Stomach (tissue), 9 donors: ENCODE data around the gene ACTL6B. TPM values are rescaled to one million over a fixed set of nuclear protein-coding genes. Genes with fewer than 3 reads are reported as not detected.

Experiments used
- DNase-seq, 2 donors: peaks; one replicate each; pipeline versions ENCODE4 v3.0.0 to v3.0.0-alpha.2; 2013 to 2019
- H3K27ac ChIP-seq, 5 donors: fragments of 200-600 bp in 4 of 5; sonication (generic) in 4 of 5; one replicate each; pipeline ENCODE4 v1.5.1; 2013 to 2019; ENCODE audit warnings: mild to moderate bottlenecking in 1 of 5, moderate library complexity in 1 of 5
- H3K27me3 ChIP-seq, 3 donors: fragments of 200-600 bp; sonication (generic); one replicate each; pipeline ENCODE4 v1.5.1; 2017 to 2019; ENCODE audit warnings: mixed run types in 1 of 3
- H3K36me3 ChIP-seq, 4 donors: fragments of 200-600 bp; sonication (generic); 1 replicate in 3 of 4; 2 replicates in 1 of 4; pipeline ENCODE4 v1.5.1; 2016 to 2019
- H3K4me1 ChIP-seq, 4 donors: fragments of 200-600 bp; sonication (generic); one replicate each; pipeline ENCODE4 v1.5.1; 2016 to 2019
- H3K4me3 ChIP-seq, 4 donors: fragments of 200-600 bp; sonication (generic) in 3 of 4; one replicate each; pipeline ENCODE4 v1.5.1; 2016 to 2019; ENCODE audit warnings: mild to moderate bottlenecking in 1 of 4
- H3K9me3 ChIP-seq, 4 donors: fragments of 200-600 bp; sonication (generic); one replicate each; pipeline ENCODE4 v1.5.1; 2016 to 2019
- EP300 ChIP-seq: sonication (generic); formaldehyde crosslinking; IDR thresholded peaks from one replicate; pipeline ENCODE4 v1.6.1; 2017; ENCODE audit warnings: antibody characterized with exemption
- POLR2A ChIP-seq, 4 donors: fragments of 450-650 bp; IDR thresholded peaks; one replicate each; pipeline ENCODE4 v1.6.1; 2016; ENCODE audit warnings: antibody characterized with exemption in 4 of 4, control low read depth in 2 of 4, mild to moderate bottlenecking in 1 of 4, moderate library complexity in 1 of 4
- POLR2AphosphoS5 ChIP-seq, 3 donors: sonication (generic); formaldehyde crosslinking; IDR thresholded peaks; one replicate each; pipeline ENCODE4 v1.6.1; 2016; ENCODE audit warnings: antibody characterized with exemption in 3 of 3
- WGBS, 5 donors: extraction: QIAGEN DNeasy Blood & Tissue Kit in 3 of 5; methylation state at CpG; one replicate each; pipeline versions ENCODE4 v1.1.5 to v1.1.7; 2013 to 2018; 5-methylcytosine and 5-hydroxymethylcytosine counted together
- intact Hi-C: fragments of 100-400 bp; cut with DNase I; formaldehyde crosslinking; loops from one replicate; pipeline ENCODE4 v1.15.1; 2023; ENCODE audit warnings: low total_unique reads
- polyA plus RNA-seq, 3 donors: library from polyadenylated mRNA; stranded (reverse); fragments of 200-250 nt; gene quantifications; one replicate each; pipeline ENCODE4 v1.2.3, GENCODE V29; 2013
- total RNA-seq, 5 donors: library from RNA; depleted of rRNA; stranded (reverse); fragments of >200 nt; gene quantifications; one replicate each; pipeline versions ENCODE4 v1.1.0 to v1.2.3, GENCODE V29; 2014 to 2016
- TF ChIP-seq, protein P1 (sequence below), 7 experiments: fragments of 450-650 bp in 4 of 7; fragments of 200-600 bp in 3 of 7; sonication (generic) in 3 of 7; IDR thresholded peaks; one replicate each; pipeline ENCODE4 v1.5.1; 2016 to 2019; ENCODE audit warnings: antibody characterized with exemption in 7 of 7, control low read depth in 2 of 7, mild to moderate bottlenecking in 1 of 7
- donor health status: healthy with polysubstance abuse.
- donor health status: Bipolar disorder and iron deficiency.
- donor health status: healthy.

The ACTL6B gene
- total and polyA plus RNA-seq, 8 donors: 0.25 to 1.4 (median 0.43) TPM; not detected in 3

DNA sequence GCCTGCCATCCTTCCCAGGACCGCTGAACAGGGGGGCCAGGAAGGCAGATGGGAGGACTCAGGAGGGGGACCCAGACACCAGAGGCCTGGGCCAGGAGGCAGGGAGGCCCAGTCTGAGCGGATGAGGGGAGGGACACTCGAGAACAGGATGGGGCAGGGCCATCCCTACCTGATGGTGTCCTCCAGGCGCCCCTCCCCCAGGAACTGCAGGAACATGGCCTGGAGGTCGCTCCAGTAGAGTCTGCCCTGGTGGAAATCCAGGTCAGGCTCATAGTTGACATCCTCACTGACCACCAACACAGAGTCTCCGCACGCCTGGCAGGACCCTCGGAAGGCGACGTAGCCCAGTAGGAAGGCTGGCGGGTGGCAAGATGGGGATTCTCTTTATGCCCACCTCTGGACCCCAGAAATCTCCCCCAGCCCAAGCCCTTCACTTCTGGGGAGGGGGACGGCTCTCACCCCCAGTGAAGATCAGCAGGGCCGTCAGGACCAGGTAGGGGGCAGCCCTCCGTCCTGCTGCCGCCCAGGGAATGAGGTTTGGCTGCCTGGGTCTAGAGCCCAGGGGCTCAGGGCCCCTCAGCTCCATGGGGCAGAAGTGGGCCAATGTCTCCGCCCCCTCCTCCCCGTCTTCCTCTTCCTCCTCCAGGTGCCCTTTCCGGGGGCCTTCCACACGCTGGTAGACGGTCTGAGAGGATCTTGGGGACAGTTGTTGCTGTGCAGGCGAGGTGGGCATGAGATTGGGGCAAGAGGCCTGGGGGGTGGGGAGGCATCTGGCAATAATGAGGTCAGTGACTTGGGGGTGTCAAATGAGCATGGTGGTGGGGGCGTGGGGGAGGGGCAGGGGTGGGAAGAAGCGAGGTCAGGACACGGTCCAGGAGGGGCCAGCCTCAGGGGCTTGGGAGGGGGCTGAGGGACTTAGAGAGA is 15.5 kb downstream of the ACTL6B start:
- Histone ChIP-seq H3K27ac (no peak overlapping the region), H3K27me3 (peaks cover 0 to 46% (median 18%) of the 10 kb centered on the region in 3 donors), H3K4me3 (no peak overlapping the region), H3K36me3 (no peaks in the 10 kb centered on the region), H3K4me1 (peaks cover 0 to 7% (median 6%) of the 10 kb centered on the region in 4 donors), H3K9me3 (no peaks in the 10 kb centered on the region)
- TF ChIP-seq POLR2AphosphoS5 (IDR thresholded peaks at IDR 0.05) (no peak), EP300 (no peak), POLR2A (IDR thresholded peaks at IDR 0.05) (no peak)
- TF ChIP-seq, protein P1, sequence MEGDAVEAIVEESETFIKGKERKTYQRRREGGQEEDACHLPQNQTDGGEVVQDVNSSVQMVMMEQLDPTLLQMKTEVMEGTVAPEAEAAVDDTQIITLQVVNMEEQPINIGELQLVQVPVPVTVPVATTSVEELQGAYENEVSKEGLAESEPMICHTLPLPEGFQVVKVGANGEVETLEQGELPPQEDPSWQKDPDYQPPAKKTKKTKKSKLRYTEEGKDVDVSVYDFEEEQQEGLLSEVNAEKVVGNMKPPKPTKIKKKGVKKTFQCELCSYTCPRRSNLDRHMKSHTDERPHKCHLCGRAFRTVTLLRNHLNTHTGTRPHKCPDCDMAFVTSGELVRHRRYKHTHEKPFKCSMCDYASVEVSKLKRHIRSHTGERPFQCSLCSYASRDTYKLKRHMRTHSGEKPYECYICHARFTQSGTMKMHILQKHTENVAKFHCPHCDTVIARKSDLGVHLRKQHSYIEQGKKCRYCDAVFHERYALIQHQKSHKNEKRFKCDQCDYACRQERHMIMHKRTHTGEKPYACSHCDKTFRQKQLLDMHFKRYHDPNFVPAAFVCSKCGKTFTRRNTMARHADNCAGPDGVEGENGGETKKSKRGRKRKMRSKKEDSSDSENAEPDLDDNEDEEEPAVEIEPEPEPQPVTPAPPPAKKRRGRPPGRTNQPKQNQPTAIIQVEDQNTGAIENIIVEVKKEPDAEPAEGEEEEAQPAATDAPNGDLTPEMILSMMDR (IDR thresholded peaks at IDR 0.05): no peak
- DNase-seq: no peak
- 61 to 72% (median 66%) methylated on average over 17 to 24 of the region's 24 CpGs for WGBS, 5 donors
- intact Hi-C loops: no loop called here

DNA sequence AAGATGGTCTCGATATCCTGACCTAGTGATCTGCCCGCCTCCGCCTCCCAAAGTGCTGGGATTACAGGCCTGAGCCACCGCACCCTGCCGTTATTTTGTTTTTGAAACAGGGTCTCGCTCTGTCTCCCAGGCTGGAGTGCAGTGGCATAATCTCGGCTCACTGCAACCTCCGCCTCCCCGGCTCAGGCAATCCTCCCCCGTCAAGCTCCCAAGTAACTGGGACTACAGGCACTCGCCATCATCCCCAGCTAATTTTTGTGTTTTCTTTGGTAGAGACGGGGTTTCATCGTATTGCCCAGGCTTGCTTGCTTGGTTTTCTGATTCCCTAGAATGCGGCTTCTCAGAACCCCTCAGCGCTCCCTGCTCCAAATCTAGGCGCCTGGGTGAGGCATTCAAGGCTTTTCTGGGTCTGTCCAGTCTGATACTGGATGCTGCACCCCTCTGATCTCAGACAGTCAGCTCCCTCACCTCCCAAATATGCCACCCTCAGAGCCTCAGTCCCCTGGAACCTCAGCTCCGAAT is 16.2 kb downstream of the ACTL6B start:
- TF ChIP-seq POLR2A (IDR thresholded peaks at IDR 0.05) (no peak), POLR2AphosphoS5 (IDR thresholded peaks at IDR 0.05) (no peak), EP300 (no peak)
- TF ChIP-seq, protein P1 (IDR thresholded peaks at IDR 0.05): no peak
- Histone ChIP-seq H3K9me3 (no peaks in the 10 kb centered on the region), H3K4me1 (peaks cover 0 to 7% (median 6%) of the 10 kb centered on the region in 4 donors), H3K36me3 (no peaks in the 10 kb centered on the region), H3K27me3 (peaks cover 0 to 43% (median 18%) of the 10 kb centered on the region in 3 donors), H3K4me3 (no peak overlapping the region), H3K27ac (no peak overlapping the region)
- WGBS, 5 donors: 80 to 86% (median 84%) methylated on average over 17 of the region's 17 CpGs
- intact Hi-C loops: no loop called here
- no peak for DNase-seq

DNA sequence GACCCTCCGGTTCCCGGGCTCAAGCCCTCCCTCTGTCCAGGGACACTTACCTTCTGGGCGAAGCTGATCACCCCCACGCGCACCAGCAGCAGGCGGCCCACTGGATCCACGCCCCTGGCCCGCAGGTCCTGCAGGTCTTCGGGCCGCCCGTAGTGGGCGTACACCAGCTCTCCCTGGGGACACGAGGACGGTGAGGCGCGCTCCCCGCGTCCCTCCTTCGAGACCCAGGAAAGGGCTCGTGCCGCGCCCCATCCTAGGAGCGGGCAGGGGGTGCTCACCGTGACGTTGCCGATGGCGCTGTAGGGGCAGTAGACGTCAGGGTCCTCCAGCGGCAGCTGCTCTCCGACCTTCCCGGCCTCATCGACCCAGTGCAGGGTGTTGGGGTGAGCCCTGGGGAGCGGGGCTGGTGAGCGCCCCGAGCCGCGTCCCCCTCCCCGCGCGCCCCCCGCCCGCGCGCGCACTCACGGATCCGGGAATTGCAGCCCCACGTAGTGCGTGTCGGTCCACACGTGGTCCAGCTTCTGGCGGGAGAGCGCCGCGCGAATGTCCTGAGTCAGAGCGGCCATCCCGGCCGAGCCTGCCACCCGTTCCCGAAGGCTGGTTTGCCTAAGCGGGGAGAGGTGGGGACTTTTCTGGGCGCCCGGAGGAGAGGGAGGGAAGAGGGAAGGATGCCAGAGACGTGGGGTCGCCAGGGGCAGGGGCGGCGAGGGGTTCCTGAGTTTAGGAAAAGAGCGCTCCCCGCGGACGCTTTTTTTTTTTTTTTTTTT is 23.1 kb downstream of the ACTL6B start:
- 1 to 4% (median 2%) methylated on average over 17 to 72 of the region's 72 CpGs for WGBS, 5 donors
- Histone ChIP-seq H3K36me3 (no peaks in the 10 kb centered on the region), H3K27me3 (peaks cover 0 to 47% (median 7%) of the 10 kb centered on the region in 3 donors), H3K4me3 (peak overlapping the region; percentile 48 to 60 (median 55)), H3K27ac (peak overlapping the region in 3 of 5 donors; percentile 10 to 38 (median 38)), H3K4me1 (peaks cover 9 to 14% (median 12%) of the 10 kb centered on the region in 4 donors), H3K9me3 (no peaks in the 10 kb centered on the region)
- DNase-seq: peak; percentile 61 to 82
- TF ChIP-seq EP300: no peak
- no peak for TF ChIP-seq POLR2A (IDR thresholded peaks at IDR 0.05)
- TF ChIP-seq, protein P1 (IDR thresholded peaks at IDR 0.05): peak in 4 of 7 experiments; percentile 13 to 53 (median 24)
- TF ChIP-seq POLR2AphosphoS5 (IDR thresholded peaks at IDR 0.05): no peak
- intact Hi-C loops: no loop called here

DNA sequence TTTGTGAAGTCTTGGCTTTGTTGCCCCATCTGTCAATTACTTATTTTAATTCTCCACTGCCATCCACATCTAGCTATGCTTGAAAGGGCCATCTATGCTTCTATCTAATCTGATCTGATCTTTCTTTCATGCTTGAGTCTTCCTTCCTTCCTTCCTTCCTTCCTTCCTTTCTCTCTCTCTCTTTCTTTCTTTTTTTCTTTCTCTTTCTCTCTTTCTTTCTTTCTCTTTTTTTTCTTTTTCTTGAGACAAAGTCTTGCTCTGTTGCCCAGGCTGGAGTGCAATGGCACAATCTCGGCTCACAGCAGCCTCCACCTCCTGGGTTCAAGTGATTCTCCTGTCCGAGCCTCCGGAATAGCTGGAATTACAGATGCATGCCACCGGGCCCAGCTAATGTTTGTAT is 26.2 kb downstream of the ACTL6B start:
- intact Hi-C loops: no loop called here

More for the DNA sequence above, 26.2 kb downstream of the ACTL6B start:
- Histone ChIP-seq H3K36me3 (no peaks in the 10 kb centered on the region), H3K27me3 (peaks cover 0 to 58% (median 7%) of the 10 kb centered on the region in 3 donors), H3K4me3 (no peak overlapping the region), H3K27ac (no peak overlapping the region), H3K9me3 (no peaks in the 10 kb centered on the region), H3K4me1 (peaks cover 19 to 27% (median 24%) of the 10 kb centered on the region in 4 donors)
- no peak for TF ChIP-seq POLR2AphosphoS5 (IDR thresholded peaks at IDR 0.05)
- no peak for TF ChIP-seq EP300
- WGBS, 5 donors: 88 to 93% (median 92%) methylated on average over 4 of the region's 4 CpGs
- DNase-seq: no peak
